Epidermal melanocyte (primary cell): ENCODE measurements around the gene VTI1B.
A peak's percentile ranks its signal among the peaks of the same experiment; 100 is the strongest.

Experiments
- DNase-seq: peaks from one replicate; pipeline ENCODE4 v3.0.0; 2011; ENCODE audit warnings: low spot score; ENCODE audit not compliant: insufficient read length

Gene VTI1B

GRCh38 chr14:67680121-67680602 lies 5.7 kb upstream of the VTI1B start:
- no peak for DNase-seq

GRCh38 chr14:67679006-67679405 lies 4.6 kb upstream of the VTI1B start:
- DNase-seq, result no peak

- no peak for DNase-seq
These were observed 769 bp upstream of the VTI1B start for GRCh38 chr14:67675219-67675582.

- DNase-seq, result peak; percentile 70
These were observed 323 bp downstream of the VTI1B start for GRCh38 chr14:67674139-67674479.

- no peak for DNase-seq
These were observed 981 bp downstream of the VTI1B start for GRCh38 chr14:67673451-67673850.

- DNase-seq, result no peak
These were observed 5.9 kb downstream of the VTI1B start for GRCh38 chr14:67668559-67668958.

GRCh38 chr14:67666750-67667449 lies 7.5 kb downstream of the VTI1B start:
- DNase-seq, result no peak

GRCh38 chr14:67665868-67666267 lies 8.6 kb downstream of the VTI1B start:
- no peak for DNase-seq

GRCh38 chr14:67663633-67664032 lies 10.8 kb downstream of the VTI1B start:
- DNase-seq, result no peak

- DNase-seq, result no peak
These were observed 20.7 kb downstream of the VTI1B start for GRCh38 chr14:67653651-67654280.

- DNase-seq, result no peak
These were observed 22.2 kb downstream of the VTI1B start for GRCh38 chr14:67652189-67652588.

GRCh38 chr14:67650694-67651093 lies 23.7 kb downstream of the VTI1B start:
- no peak for DNase-seq

GRCh38 chr14:67650151-67650550 lies 24.3 kb downstream of the VTI1B start:
- no peak for DNase-seq

GRCh38 chr14:67646131-67646530 lies 28.3 kb downstream of the VTI1B start:
- DNase-seq, result no peak

- DNase-seq, result no peak
These were observed 29.0 kb downstream of the VTI1B start for GRCh38 chr14:67645414-67645813.

GRCh38 chr14:67644428-67644827 lies 30.0 kb downstream of the VTI1B start:
- DNase-seq, result no peak

- DNase-seq, result no peak
These were observed 30.7 kb downstream of the VTI1B start for GRCh38 chr14:67643713-67644112.

GRCh38 chr14:67641902-67642749 lies 32.3 kb downstream of the VTI1B start:
- DNase-seq, result no peak

GRCh38 chr14:67641480-67641879 lies 33.0 kb downstream of the VTI1B start:
- DNase-seq, result no peak

- no peak for DNase-seq
These were observed 35.8 kb downstream of the VTI1B start for GRCh38 chr14:67638642-67639041.

- DNase-seq, result no peak
These were observed 38.0 kb downstream of the VTI1B start for GRCh38 chr14:67636361-67636919.
